ENCODE results near the gene TTF1. TPM values are rescaled to one million over a fixed set of nuclear protein-coding genes. Genes with fewer than 3 reads are reported as not detected.
"Not testable (repeated sequence)": the region's sequence is repeated elsewhere in the genome, so short reads cannot be mapped to it uniquely, and the experiment has no call there.

The TTF1 gene
- total RNA-seq, 1 donor from 2014 or later, result 19.8 TPM

DNA sequence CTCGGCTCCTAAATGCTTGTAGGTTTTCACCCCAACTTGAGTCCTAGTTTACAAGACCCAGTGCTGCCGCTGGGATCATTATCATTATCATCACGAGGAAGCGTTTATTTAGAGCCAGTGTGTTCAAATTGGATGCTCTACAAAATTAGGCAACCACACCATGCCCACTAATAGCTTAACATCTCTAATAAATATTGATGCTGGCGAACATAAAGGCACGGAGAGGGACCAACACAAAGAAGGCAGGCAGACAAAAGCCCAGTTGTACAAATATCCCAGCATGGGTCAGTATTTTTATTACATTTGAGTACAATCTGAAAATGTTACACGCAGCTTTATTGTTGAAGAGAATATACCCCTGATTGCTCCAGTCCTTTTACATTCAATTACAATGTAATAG lies 8.1 kb upstream of the TTF1 start:
- intact Hi-C loops (cut with micrococcal nuclease), result loop anchor here (5.0 kb wide), 1 partner anchor 163 kb away; no protein-coding TSS in a partner anchor
- DNase-seq (no peak), ATAC-seq (no peak)

GRCh38 chr9:132413926-132414325 lies 7.3 kb upstream of the TTF1 start:
- intact Hi-C loops (cut with micrococcal nuclease), result loop anchor here (5.0 kb wide), 1 partner anchor 163 kb away; no protein-coding TSS in a partner anchor
- DNase-seq (no peak), ATAC-seq (no peak)

DNA sequence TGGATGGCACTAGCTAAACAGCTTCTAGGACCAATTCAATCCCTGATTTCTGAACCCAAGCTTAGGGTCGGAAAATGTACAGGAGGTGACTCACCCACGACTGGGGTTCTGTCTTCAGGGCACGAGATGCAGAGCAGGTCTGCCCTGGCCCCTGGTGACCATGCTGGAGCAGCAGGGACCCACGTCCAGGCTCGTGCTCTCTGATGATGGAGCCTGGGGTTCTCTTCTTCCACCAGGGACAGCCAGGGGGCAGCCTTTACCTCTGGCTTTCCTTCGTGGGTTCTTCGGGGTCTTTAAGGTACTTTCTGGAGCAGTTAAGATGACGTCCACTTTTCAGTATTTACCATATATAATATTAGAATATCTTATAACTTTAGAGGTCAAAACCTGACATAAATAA lies 5.4 kb upstream of the TTF1 start:
- intact Hi-C loops (cut with micrococcal nuclease), result loop anchor here (5.0 kb wide), 1 partner anchor 165 kb away; no protein-coding TSS in a partner anchor
- no peak for ATAC-seq

DNA sequence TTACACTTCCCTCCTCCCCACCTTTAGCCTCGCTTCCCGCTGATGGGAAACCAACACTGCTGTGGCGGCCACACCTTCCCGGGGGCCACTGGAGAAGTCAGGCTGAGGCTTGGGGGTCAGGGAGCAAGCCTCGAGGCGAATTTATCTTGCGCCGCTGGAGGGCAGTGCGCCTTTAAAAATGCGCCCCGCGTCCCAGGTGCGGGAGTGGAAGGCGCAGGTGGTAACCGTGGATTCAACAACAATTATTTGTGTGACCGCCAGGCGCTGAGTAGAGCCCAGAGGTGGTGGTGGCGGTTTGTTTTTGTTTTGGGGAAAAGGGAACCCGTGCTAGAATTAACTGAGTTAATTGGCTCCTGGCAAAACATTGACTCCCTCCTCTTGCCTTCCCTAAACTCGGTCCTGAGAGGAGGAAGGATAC lies 4.5 kb upstream of the TTF1 start:
- ATAC-seq, result peak; percentile 47

More for the DNA sequence above, 5.4 kb upstream of the TTF1 start:
- DNase-seq, result no peak

GRCh38 chr9:132410642-132411041 lies 4.0 kb upstream of the TTF1 start:
- ATAC-seq (no peak), DNase-seq (no peak)
- intact Hi-C loops (cut with micrococcal nuclease), result loop anchor here (5.0 kb wide), 1 partner anchor 167 kb away; no protein-coding TSS in a partner anchor

More for the DNA sequence above, 4.5 kb upstream of the TTF1 start:
- DNase-seq, result peak; percentile 68
- intact Hi-C loops (cut with micrococcal nuclease), result loop anchor here (5.0 kb wide), 1 partner anchor 166 kb away; no protein-coding TSS in a partner anchor

GRCh38 chr9:132409828-132410528 lies 3.3 kb upstream of the TTF1 start, which contains the start of gene CFAP77:
Gene CFAP77, plus strand, starts transcription at chr9:132410211. Its CDS starts 61 bp downstream, at chr9:132410272.
- intact Hi-C loops (cut with micrococcal nuclease), result loop anchor here (5.0 kb wide), 1 partner anchor 167 kb away; no protein-coding TSS in a partner anchor
- ATAC-seq (peak; percentile 57), DNase-seq (peak; percentile 72)

GRCh38 chr9:132408521-132408920 lies 1.9 kb upstream of the TTF1 start:
- intact Hi-C loops (cut with micrococcal nuclease), result no loop called here

DNA sequence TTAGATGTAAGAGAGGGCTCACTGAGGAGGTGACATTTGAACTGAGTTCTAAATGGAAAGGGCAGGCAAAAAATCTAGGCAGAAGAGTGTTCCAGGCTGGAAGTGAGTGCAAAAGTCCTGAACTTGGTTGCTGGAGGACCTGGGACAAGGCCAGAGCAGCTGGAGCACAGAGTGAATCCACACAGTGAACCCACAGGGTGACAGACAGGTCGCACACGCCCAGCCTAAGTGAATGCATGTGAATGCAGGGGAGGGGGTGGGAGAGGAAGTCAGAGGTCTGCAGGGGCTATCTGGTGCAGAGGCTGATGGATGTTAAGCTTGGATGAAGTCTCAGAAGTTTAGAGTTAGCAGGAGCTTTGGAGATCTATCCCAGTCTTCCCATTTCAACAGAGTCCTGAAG lies 556 bp upstream of the TTF1 start:
- DNase-seq (no peak), ATAC-seq (no peak)
- intact Hi-C loops (cut with micrococcal nuclease), result no loop called here

More at GRCh38 chr9:132408521-132408920, 1.9 kb upstream of the TTF1 start:
- DNase-seq, result peak; percentile 84
- peak; percentile 83 for ATAC-seq

GRCh38 chr9:132404228-132404881 lies 2.3 kb downstream of the TTF1 start:
- ATAC-seq, result no peak
- DNase-seq, result no peak
- intact Hi-C loops (cut with micrococcal nuclease), result no loop called here

DNA sequence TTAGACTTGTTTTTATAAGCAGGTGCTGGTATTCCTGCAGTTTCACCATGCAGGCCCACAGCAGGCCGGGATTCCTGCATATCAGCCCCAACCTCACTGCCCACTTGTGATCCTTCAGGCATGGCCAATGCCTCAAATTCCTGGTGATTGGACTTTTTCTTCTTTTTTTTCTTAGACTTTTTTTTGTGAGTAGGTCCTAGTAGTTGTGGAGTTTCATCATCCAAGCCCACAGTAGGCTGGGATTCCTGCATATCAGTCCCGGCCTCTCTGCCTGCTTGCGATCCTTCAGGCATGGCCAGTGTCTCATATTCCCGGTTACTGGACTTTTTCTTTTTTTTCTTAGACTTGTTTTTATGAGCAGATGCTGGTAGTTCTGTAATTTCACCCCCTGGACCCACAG lies 4.8 kb downstream of the TTF1 start:
- ATAC-seq, result no peak
- DNase-seq, result no peak
- intact Hi-C loops (cut with micrococcal nuclease), result no loop called here

DNA sequence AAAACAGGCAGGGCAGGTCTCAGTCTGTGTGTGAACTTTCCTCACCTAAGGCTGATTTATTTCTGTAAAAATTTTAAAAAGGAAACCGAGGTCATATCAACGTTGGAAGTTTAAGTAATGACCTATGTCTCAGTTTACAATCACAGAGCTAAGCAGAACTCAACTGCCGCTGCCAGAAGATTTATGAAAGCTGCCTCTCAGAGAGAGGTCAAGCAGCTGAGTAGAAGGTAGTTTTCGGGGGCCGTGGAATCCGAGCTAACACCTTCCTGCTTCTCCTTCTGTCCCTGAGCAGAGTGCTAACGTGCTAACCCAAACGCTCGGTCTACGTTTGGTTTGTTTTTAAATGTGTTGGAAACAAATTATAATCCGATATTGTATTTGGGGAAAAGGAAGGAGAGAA lies 11.1 kb downstream of the TTF1 start:
- ATAC-seq (no peak), DNase-seq (no peak)
- intact Hi-C loops (cut with micrococcal nuclease), result no loop called here

GRCh38 chr9:132391449-132391848 lies 15.2 kb downstream of the TTF1 start:
- intact Hi-C loops (cut with micrococcal nuclease), result no loop called here
- ATAC-seq, result peak; percentile 26
- DNase-seq, result no peak

DNA sequence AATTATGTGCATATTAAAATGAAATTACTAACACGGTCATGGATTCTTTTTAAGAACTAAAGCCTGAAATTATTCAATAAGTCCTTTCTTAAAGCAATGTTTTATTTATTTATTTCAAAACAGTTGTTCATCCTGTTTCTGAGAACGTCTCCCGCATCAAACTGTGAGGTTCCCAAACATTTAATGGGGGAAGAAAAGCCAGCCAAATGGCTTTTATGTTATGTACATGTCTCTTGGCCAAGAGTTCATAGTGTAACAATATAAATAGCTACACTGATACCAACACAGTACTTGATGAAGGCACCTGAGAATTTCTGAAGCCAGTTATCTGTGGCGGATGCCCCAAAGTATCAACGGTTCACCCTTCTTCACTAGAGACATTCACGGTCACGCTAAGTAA lies 15.7 kb downstream of the TTF1 start:
- DNase-seq (no peak), ATAC-seq (peak; percentile 49)
- intact Hi-C loops (cut with micrococcal nuclease), result no loop called here

GRCh38 chr9:132387133-132387532 lies 19.5 kb downstream of the TTF1 start:
- ATAC-seq, result no peak
- no peak for DNase-seq

GRCh38 chr9:132384376-132384775 lies 22.3 kb downstream of the TTF1 start:
- intact Hi-C loops (cut with micrococcal nuclease), result no loop called here
- no peak for ATAC-seq

More at GRCh38 chr9:132387133-132387532, 19.5 kb downstream of the TTF1 start:
- intact Hi-C loops (cut with micrococcal nuclease), result no loop called here

GRCh38 chr9:132383462-132383883 lies 23.2 kb downstream of the TTF1 start:
- DNase-seq (no peak), ATAC-seq (no peak)
- intact Hi-C loops (cut with micrococcal nuclease), result no loop called here

More at GRCh38 chr9:132384376-132384775, 22.3 kb downstream of the TTF1 start:
- DNase-seq, result no peak

DNA sequence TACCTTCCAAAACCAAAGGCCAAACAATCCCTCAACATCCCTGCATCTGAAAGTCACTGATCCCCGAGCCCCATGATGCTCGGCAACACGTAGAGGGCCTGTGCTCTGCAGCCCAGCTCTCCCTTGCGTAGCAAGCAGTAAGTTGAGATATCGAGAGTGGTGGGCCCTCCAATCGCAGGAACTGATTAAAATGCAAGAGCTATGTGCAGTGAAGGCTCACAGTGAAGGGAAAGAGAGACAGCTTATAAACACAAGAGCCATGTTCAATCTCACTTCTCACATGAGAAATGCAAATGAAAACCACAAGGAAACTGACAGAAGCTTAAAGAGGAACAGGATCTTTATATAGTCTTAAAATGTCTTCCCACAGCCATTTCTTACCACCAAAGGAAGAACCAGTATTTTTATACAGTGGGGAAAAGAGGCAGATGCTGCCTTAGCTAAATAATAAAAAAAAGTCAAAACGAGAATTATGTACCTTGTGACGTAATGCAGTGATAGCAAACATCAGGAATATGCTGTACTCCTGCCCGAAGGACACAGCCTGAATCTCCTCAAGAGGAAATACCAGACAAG lies 24.6 kb downstream of the TTF1 start:
- intact Hi-C loops (cut with micrococcal nuclease), result no loop called here
- no peak for ATAC-seq
- DNase-seq, result no peak

GRCh38 chr9:132378416-132378815 lies 28.2 kb downstream of the TTF1 start:
- ATAC-seq; DNase-seq; intact Hi-C loops (cut with micrococcal nuclease): not testable (repeated sequence)

- ATAC-seq; DNase-seq; intact Hi-C loops (cut with micrococcal nuclease): not testable (repeated sequence)
Measured at GRCh38 chr9:132377769-132378168, 28.9 kb downstream of the TTF1 start.

Measured in left ventricle myocardium superior (tissue), 1 donor.